Hepatocyte (in vitro differentiated cells): Measurements from ENCODE around the gene TGFB1. TPM values are rescaled to one million over a fixed set of nuclear protein-coding genes. Genes with fewer than 3 reads are reported as not detected.

Source experiments
- DNase-seq: peaks from one replicate; pipeline ENCODE4 v3.0.0-alpha.2; 2016; ENCODE audit warnings: low spot score
- H2AFZ ChIP-seq: fragments of 200-600 bp; sonication (generic); 2 replicates; pipeline ENCODE4 v1.6.0; 2016; ENCODE audit warnings: antibody characterized with exemption, mild to moderate bottlenecking
- H3K27ac ChIP-seq: fragments of 200-600 bp; sonication (generic); 2 replicates; pipeline ENCODE4 v1.5.1; 2016; ENCODE audit warnings: mild to moderate bottlenecking
- H3K27me3 ChIP-seq: fragments of 200-600 bp; sonication (generic); 2 replicates; pipeline ENCODE4 v1.6.1; 2016
- H3K36me3 ChIP-seq: fragments of 200-600 bp; sonication (generic); replicated peaks from 2 replicates; pipeline ENCODE4 v1.5.1; 2016; ENCODE audit warnings: low read depth; ENCODE audit not compliant: insufficient read depth
- H3K4me1 ChIP-seq: fragments of 200-600 bp; sonication (generic); 2 replicates; pipeline ENCODE4 v1.5.1; 2016; ENCODE audit warnings: mild to moderate bottlenecking, moderate library complexity; ENCODE audit not compliant: insufficient read depth
- H3K4me2 ChIP-seq: fragments of 200-600 bp; sonication (generic); 2 replicates; pipeline ENCODE4 v1.6.0; 2016
- H3K4me3 ChIP-seq: fragments of 200-600 bp; sonication (generic); 2 replicates; pipeline ENCODE4 v1.5.1; 2016; ENCODE audit warnings: mild to moderate bottlenecking
- H3K79me2 ChIP-seq: fragments of 200-600 bp; sonication (generic); 2 replicates; pipeline ENCODE4 v1.6.0; 2017; ENCODE audit warnings: mild to moderate bottlenecking
- H3K9me2 ChIP-seq: fragments of 200-600 bp; sonication (generic); replicated peaks from 2 replicates; pipeline ENCODE4 v1.6.0; 2017; ENCODE audit warnings: mild to moderate bottlenecking; ENCODE audit not compliant: insufficient read depth
- H3K9me3 ChIP-seq: fragments of 200-600 bp; sonication (generic); 2 replicates; pipeline ENCODE4 v1.5.1; 2016; ENCODE audit warnings: low read depth, mild to moderate bottlenecking
- H4K20me1 ChIP-seq: fragments of 200-600 bp; sonication (generic); 2 replicates; pipeline ENCODE4 v1.6.0; 2016; ENCODE audit warnings: mild to moderate bottlenecking; ENCODE audit not compliant: insufficient read depth, poor library complexity, severe bottlenecking
- EZH2 ChIP-seq: fragments of 200-600 bp; sonication (generic); IDR thresholded peaks from 2 replicates; pipeline ENCODE4 v1.6.1; 2016; ENCODE audit warnings: antibody characterized with exemption, mild to moderate bottlenecking, borderline replicate concordance
- EZH2phosphoT487 ChIP-seq: fragments of 200-600 bp; sonication (generic); IDR thresholded peaks from one replicate; pipeline ENCODE4 v1.6.1; 2018; ENCODE audit warnings: antibody characterized with exemption, mild to moderate bottlenecking, low read depth, moderate library complexity; ENCODE audit not compliant: unreplicated experiment, severe bottlenecking
- WGBS: methylation state at CpG from one replicate; pipeline ENCODE4 v1.1.6; 2016; ENCODE audit warnings: low lambda C conversion rate; ENCODE audit errors: missing lambda C conversion rate; 5-methylcytosine and 5-hydroxymethylcytosine counted together
- polyA plus RNA-seq: library from polyadenylated mRNA; unstranded; fragments of >200 nt; fragmentation: Nextera tagmentation; extraction: Ambion mirVana; gene quantifications from 2 replicates; pipeline ENCODE4 v1.2.1, GENCODE V29; 2016
- total RNA-seq: library from RNA; depleted of rRNA; stranded (reverse); fragments of >200 nt; gene quantifications from 2 replicates; pipeline ENCODE4 v1.2.3, GENCODE V29; 2014
- TF ChIP-seq, protein P1 (sequence below): fragments of 200-600 bp; sonication (generic); IDR thresholded peaks from 2 replicates; pipeline ENCODE4 v1.5.1; 2016; ENCODE audit warnings: antibody characterized with exemption, mild to moderate bottlenecking; ENCODE audit not compliant: poor library complexity

TGFB1 gene
- total and polyA plus RNA-seq, 2 experiments from 2014 or later = 17.1 to 122 TPM

DNA sequence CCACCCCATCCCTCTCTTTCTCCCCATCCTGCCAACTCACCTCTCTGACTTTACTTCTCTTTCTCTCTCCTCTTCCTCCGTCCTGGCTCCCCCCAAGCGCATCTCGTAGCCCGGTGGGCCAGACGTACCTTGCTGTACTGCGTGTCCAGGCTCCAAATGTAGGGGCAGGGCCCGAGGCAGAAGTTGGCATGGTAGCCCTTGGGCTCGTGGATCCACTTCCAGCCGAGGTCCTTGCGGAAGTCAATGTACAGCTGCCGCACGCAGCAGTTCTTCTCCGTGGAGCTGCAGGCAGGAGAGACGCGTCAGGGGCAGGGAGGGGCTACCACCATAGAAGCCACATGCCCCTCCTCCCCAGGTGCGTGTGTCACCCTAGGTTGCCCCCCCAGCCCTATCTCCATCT lies 21.7 kb downstream of the TGFB1 start:
- H3K4me1 ChIP-seq = peaks cover 10% of the 10 kb centered on the region
- no peaks in the 10 kb centered on the region for H3K27me3 ChIP-seq
- H3K36me3 ChIP-seq = no peaks in the 10 kb centered on the region
- H4K20me1 ChIP-seq = no peaks in the 10 kb centered on the region
- 87% methylated on average over 15 of the region's 16 CpGs for WGBS
- no peaks in the 10 kb centered on the region for H3K79me2 ChIP-seq
- DNase-seq = no peak
- H3K9me3 ChIP-seq = no peaks in the 10 kb centered on the region
- H3K4me3 ChIP-seq = no peak overlapping the region
- no peak overlapping the region for H3K4me2 ChIP-seq
- no peak overlapping the region for H3K27ac ChIP-seq
- TF ChIP-seq, protein P1, sequence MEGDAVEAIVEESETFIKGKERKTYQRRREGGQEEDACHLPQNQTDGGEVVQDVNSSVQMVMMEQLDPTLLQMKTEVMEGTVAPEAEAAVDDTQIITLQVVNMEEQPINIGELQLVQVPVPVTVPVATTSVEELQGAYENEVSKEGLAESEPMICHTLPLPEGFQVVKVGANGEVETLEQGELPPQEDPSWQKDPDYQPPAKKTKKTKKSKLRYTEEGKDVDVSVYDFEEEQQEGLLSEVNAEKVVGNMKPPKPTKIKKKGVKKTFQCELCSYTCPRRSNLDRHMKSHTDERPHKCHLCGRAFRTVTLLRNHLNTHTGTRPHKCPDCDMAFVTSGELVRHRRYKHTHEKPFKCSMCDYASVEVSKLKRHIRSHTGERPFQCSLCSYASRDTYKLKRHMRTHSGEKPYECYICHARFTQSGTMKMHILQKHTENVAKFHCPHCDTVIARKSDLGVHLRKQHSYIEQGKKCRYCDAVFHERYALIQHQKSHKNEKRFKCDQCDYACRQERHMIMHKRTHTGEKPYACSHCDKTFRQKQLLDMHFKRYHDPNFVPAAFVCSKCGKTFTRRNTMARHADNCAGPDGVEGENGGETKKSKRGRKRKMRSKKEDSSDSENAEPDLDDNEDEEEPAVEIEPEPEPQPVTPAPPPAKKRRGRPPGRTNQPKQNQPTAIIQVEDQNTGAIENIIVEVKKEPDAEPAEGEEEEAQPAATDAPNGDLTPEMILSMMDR = no peak
- TF ChIP-seq EZH2phosphoT487 (no peak), EZH2 (no peak)
- H3K9me2 ChIP-seq = no peaks in the 10 kb centered on the region
- H2AFZ ChIP-seq = no peak overlapping the region

DNA sequence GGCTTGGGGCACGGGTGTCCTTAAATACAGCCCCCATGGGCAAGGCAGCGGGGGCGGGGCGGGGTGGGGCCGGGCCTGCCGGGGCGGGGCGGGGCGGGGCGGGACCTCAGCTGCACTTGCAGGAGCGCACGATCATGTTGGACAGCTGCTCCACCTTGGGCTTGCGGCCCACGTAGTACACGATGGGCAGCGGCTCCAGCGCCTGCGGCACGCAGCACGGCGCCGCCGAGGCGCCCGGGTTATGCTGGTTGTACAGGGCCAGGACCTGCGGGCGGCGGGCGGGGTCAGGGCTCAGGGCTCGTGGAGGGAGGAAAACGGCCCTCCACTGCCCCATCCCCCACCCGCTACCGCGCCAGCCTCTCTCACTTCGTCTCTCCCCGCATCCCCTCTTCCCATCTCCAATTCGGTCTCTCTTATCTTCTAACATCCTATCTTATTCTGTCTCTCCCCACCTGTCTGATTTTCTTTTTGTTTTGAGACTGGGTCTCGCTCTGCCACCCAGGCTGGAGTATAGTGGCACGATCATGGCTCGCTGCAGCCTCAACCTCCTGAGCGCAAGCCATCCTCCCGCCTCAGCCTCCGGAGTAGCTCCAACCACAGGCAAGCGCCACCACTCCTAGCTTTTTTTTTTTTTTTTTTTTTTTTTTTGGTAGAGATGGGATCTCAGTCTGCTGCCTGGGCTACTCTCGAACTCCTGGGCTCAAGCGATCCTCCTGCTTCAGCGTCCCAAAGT lies 22.6 kb downstream of the TGFB1 start:
- TF ChIP-seq EZH2 (no peak), EZH2phosphoT487 (no peak)
- TF ChIP-seq, protein P1 = no peak
- Histone ChIP-seq H3K27me3 (no peaks in the 10 kb centered on the region), H4K20me1 (no peaks in the 10 kb centered on the region), H2AFZ (no peak overlapping the region), H3K79me2 (no peaks in the 10 kb centered on the region), H3K4me3 (no peak overlapping the region), H3K9me3 (no peaks in the 10 kb centered on the region), H3K4me2 (no peak overlapping the region), H3K9me2 (no peaks in the 10 kb centered on the region), H3K36me3 (no peaks in the 10 kb centered on the region), H3K4me1 (peaks cover 19% of the 10 kb centered on the region), H3K27ac (no peak overlapping the region)
- 89% methylated on average over 25 of the region's 47 CpGs for WGBS
- DNase-seq = no peak

DNA sequence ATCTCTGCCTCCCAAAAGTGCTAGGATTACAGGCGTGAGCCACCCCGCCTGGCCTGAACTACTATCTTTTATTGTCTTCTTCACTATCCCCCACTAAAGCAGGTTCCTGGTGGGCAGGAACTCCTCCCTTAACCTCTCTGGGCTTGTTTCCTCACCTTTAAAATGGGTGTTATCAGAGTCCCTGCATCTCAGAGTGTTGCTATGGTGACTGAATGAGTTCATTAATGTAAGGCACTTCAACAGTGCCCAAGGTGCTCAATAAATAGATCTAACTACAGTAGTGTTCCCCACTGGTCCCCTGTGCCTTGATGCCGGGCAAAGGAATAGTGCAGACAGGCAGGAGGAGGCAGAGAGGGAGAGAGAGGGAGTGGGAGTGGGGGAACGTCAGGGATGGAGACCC lies 23.2 kb downstream of the TGFB1 start:
- Histone ChIP-seq H3K27ac (no peak overlapping the region), H3K9me2 (no peaks in the 10 kb centered on the region), H3K4me3 (no peak overlapping the region), H3K4me1 (peaks cover 25% of the 10 kb centered on the region), H3K9me3 (no peaks in the 10 kb centered on the region), H3K4me2 (no peak overlapping the region), H3K36me3 (no peaks in the 10 kb centered on the region), H3K27me3 (no peaks in the 10 kb centered on the region), H3K79me2 (no peaks in the 10 kb centered on the region), H2AFZ (no peak overlapping the region), H4K20me1 (no peaks in the 10 kb centered on the region)
- TF ChIP-seq EZH2phosphoT487 (no peak), EZH2 (no peak)
- TF ChIP-seq, protein P1 = no peak
- WGBS = 96% methylated on average over 4 of the region's 4 CpGs
- no peak for DNase-seq
